B cell (primary cell): Measurements from ENCODE around the gene VSTM2L. TPM values are rescaled to one million over a fixed set of nuclear protein-coding genes. Genes with fewer than 3 reads are reported as not detected.

Source experiments
- ATAC-seq: fragments of 200-7000 bp; cut with Tn5 transposase; one replicate; pipeline ENCODE4 v1.10.0; 2021; ENCODE audit warnings: low read depth, mild to moderate bottlenecking, moderate number of reproducible peaks, moderate library complexity
- CTCF ChIA-PET: fragments of 350-600 bp; sonication (Branson Sonifier 250); formaldehyde crosslinking; loops from one replicate; lab custom pipeline; 2021; ENCODE audit warnings: antibody characterized with exemption, inconsistent platforms; lab: Charles Lee
- POLR2A ChIA-PET: fragments of 350-600 bp; sonication (Branson Sonifier 250); formaldehyde crosslinking; loops from one replicate; lab custom pipeline; 2021; ENCODE audit warnings: antibody characterized with exemption; lab: Charles Lee
- DNase-seq: peaks from one replicate; pipeline ENCODE4 v3.0.0; 2013
- H2AFZ ChIP-seq: 2 replicates; pipeline ENCODE4 v1.6.1; 2012; ENCODE audit warnings: mild to moderate bottlenecking, low read depth, low read length; ENCODE audit not compliant: insufficient read depth, poor library complexity, severe bottlenecking
- H3K27ac ChIP-seq, 2 donors: 1 replicate in 1 of 2; 2 replicates in 1 of 2; pipeline ENCODE4 v1.5.1; 2012 to 2013; ENCODE audit warnings: low read length in 2 of 2, mild to moderate bottlenecking in 2 of 2, moderate library complexity in 1 of 2
- H3K27me3 ChIP-seq, 4 experiments: fragments of 200-600 bp in 1 of 4; sonication (generic) in 1 of 4; replicated peaks in 1 of 4; 1 replicate in 2 of 4; 2 replicates in 2 of 4; pipeline versions ENCODE4 v1.6.1 to v1.7.0; 2013 to 2016; ENCODE audit warnings: low read length in 3 of 4, mild to moderate bottlenecking in 2 of 4, mixed read lengths in 1 of 4, moderate library complexity in 1 of 4; ENCODE audit not compliant: insufficient read depth in 4 of 4, control insufficient read depth in 3 of 4; ENCODE audit errors: control extremely low read depth in 1 of 4
- H3K36me3 ChIP-seq, 2 experiments: replicated peaks in 1 of 2; 1 replicate in 1 of 2; 2 replicates in 1 of 2; pipeline versions ENCODE4 v1.6.1 to v1.7.1; 2013; ENCODE audit warnings: low read length in 1 of 2; ENCODE audit not compliant: insufficient read depth in 2 of 2, control insufficient read depth in 1 of 2; ENCODE audit errors: control extremely low read depth in 1 of 2, extremely low read depth in 1 of 2
- H3K4me1 ChIP-seq, 2 donors: fragments of 200-600 bp in 1 of 2; sonication (generic) in 1 of 2; 1 replicate in 1 of 2; 2 replicates in 1 of 2; pipeline versions ENCODE4 v1.5.1 to v1.6.1; 2013 to 2017; ENCODE audit warnings: low read length in 2 of 2; ENCODE audit not compliant: control insufficient read depth in 2 of 2, insufficient read depth in 2 of 2
- H3K4me2 ChIP-seq: replicated peaks from 2 replicates; pipeline ENCODE3; 2012; ENCODE audit warnings: mild to moderate bottlenecking, low read depth, low read length; ENCODE audit not compliant: poor library complexity, severe bottlenecking
- H3K4me3 ChIP-seq, 5 experiments: fragments of 200-600 bp in 1 of 5; sonication (generic) in 1 of 5; 1 replicate in 3 of 5; 2 replicates in 2 of 5; pipeline versions ENCODE4 v1.5.1 to v1.7.0; 2011 to 2016; ENCODE audit warnings: low read length in 4 of 5, mild to moderate bottlenecking in 4 of 5, low read depth in 2 of 5, control low read depth in 1 of 5, moderate library complexity in 1 of 5; ENCODE audit not compliant: insufficient read depth in 1 of 5; ENCODE audit errors: control extremely low read depth in 1 of 5, extremely low read depth in 1 of 5
- H3K79me2 ChIP-seq: fragments of 200-600 bp; sonication (generic); one replicate; pipeline ENCODE4 v1.6.0; 2016; ENCODE audit warnings: low read length; ENCODE audit not compliant: control insufficient read depth, insufficient read depth
- H3K9ac ChIP-seq: fragments of 200-600 bp; sonication (generic); 2 replicates; pipeline ENCODE4 v1.6.1; 2017; ENCODE audit warnings: mild to moderate bottlenecking, low read length, moderate library complexity
- H3K9me3 ChIP-seq, 3 donors: one replicate each; pipeline versions ENCODE4 v1.6.1 to v1.7.1; 2013; ENCODE audit warnings: low read length in 2 of 3; ENCODE audit not compliant: control insufficient read depth in 2 of 3, insufficient read depth in 1 of 3; ENCODE audit errors: control extremely low read depth in 1 of 3
- H4K20me1 ChIP-seq: 2 replicates; pipeline ENCODE4 v1.6.0; 2012; ENCODE audit warnings: mild to moderate bottlenecking, low read length; ENCODE audit not compliant: insufficient read depth, control insufficient read depth, poor library complexity, severe bottlenecking
- H3K27ac Mint-ChIP-seq: one replicate; pipeline ENCODE4 v1.8.0; 2021; ENCODE audit warnings: mixed read lengths
- H3K27me3 Mint-ChIP-seq: one replicate; pipeline ENCODE4 v1.8.0; 2021; ENCODE audit warnings: mixed read lengths
- H3K4me1 Mint-ChIP-seq: one replicate; pipeline ENCODE4 v1.8.0; 2021; ENCODE audit warnings: mixed read lengths
- H3K4me3 Mint-ChIP-seq: one replicate; pipeline ENCODE4 v1.8.0; 2021; ENCODE audit warnings: mixed read lengths
- H3K9me3 Mint-ChIP-seq: one replicate; pipeline ENCODE4 v1.8.0; 2022; ENCODE audit warnings: mixed read lengths; ENCODE audit not compliant: insufficient read depth
- EZH2 ChIP-seq: IDR thresholded peaks from 2 replicates; pipeline ENCODE4 v1.6.1; 2012; ENCODE audit warnings: borderline replicate concordance, low read depth, mild to moderate bottlenecking, moderate library complexity, low read length; ENCODE audit not compliant: insufficient read depth, poor library complexity, severe bottlenecking
- WGBS: methylation state at CpG from one replicate; pipeline ENCODE4 v1.1.5; 2013; ENCODE audit warnings: missing lambda C conversion rate; ENCODE audit not compliant: insufficient coverage; 5-methylcytosine and 5-hydroxymethylcytosine counted together
- intact Hi-C: fragments of 100-400 bp; cut with micrococcal nuclease; formaldehyde crosslinking; loops from one replicate; pipeline ENCODE4 v1.10.0; 2022
- polyA plus RNA-seq: library from polyadenylated mRNA; depleted of rRNA; stranded (reverse); fragments of >200 nt; gene quantifications from 2 replicates; pipeline ENCODE4 v1.2.3, GENCODE V29; 2012
- total RNA-seq, 2 donors: library from RNA; stranded (reverse); fragments of 120-200 nt in 1 of 2; gene quantifications; 1 replicate in 1 of 2; 2 replicates in 1 of 2; pipeline versions ENCODE4 v1.2.3 to v1.2.4, GENCODE V29; 2013 to 2022
- TF ChIP-seq, protein P1 (sequence below): fragments of 200-600 bp; IDR thresholded peaks from one replicate; pipeline ENCODE4 v1.8.0; 2022; ENCODE audit warnings: antibody characterized with exemption, mild to moderate bottlenecking

The VSTM2L gene
- total and polyA plus RNA-seq, 2 donors (not counting 1 experiment from before 2014, with no cell fraction given): 0.25 TPM; not detected in 1

DNA sequence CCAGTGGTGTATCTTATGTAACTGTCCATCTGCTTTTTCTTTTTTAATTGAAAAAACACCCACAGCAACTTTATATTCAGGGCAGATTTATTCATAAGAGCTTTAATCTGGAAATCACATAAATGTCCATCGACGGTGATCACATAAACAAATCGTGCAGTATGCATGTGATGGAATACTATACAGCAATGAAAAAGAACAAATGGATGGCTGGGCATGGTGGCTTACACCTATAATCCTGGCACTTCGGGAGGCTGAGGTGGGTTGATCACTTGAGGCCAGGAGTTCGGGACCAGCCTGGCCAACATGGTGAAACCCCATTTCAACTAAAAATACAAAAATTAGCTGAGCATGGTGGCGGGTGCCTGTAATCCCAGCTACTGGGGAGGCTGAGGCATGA, 39.1 kb downstream of the VSTM2L start:
- POLR2A ChIA-PET: no interaction called here
- H3K4me1 Mint-ChIP-seq: no peaks in the 10 kb centered on the region
- Histone ChIP-seq H4K20me1 (no peaks in the 10 kb centered on the region), H3K4me2 (no peak overlapping the region), H3K27ac (no peak overlapping the region), H3K4me1 (no peaks in the 10 kb centered on the region), H2AFZ (no peak overlapping the region), H3K36me3 (no peaks in the 10 kb centered on the region), H3K4me3 (no peak overlapping the region), H3K9ac (no peak overlapping the region), H3K27me3 (no peaks in the 10 kb centered on the region), H3K79me2 (no peaks in the 10 kb centered on the region), H3K9me3 (peaks cover 0 to 9% (median 0%) of the 10 kb centered on the region in 3 donors)
- intact Hi-C loops: no loop called here
- CTCF ChIA-PET: no interaction called here
- H3K9me3 Mint-ChIP-seq: peaks cover 2% of the 10 kb centered on the region
- TF ChIP-seq EZH2: no peak
- TF ChIP-seq, protein P1, sequence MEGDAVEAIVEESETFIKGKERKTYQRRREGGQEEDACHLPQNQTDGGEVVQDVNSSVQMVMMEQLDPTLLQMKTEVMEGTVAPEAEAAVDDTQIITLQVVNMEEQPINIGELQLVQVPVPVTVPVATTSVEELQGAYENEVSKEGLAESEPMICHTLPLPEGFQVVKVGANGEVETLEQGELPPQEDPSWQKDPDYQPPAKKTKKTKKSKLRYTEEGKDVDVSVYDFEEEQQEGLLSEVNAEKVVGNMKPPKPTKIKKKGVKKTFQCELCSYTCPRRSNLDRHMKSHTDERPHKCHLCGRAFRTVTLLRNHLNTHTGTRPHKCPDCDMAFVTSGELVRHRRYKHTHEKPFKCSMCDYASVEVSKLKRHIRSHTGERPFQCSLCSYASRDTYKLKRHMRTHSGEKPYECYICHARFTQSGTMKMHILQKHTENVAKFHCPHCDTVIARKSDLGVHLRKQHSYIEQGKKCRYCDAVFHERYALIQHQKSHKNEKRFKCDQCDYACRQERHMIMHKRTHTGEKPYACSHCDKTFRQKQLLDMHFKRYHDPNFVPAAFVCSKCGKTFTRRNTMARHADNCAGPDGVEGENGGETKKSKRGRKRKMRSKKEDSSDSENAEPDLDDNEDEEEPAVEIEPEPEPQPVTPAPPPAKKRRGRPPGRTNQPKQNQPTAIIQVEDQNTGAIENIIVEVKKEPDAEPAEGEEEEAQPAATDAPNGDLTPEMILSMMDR: no peak
- H3K27me3 Mint-ChIP-seq: peaks cover 15% of the 10 kb centered on the region
- H3K27ac Mint-ChIP-seq: no peak overlapping the region
- WGBS: no CpG with 5 or more reads among the region's 6 CpGs
- no peak overlapping the region for H3K4me3 Mint-ChIP-seq
- DNase-seq: no peak
- no peak for ATAC-seq

DNA sequence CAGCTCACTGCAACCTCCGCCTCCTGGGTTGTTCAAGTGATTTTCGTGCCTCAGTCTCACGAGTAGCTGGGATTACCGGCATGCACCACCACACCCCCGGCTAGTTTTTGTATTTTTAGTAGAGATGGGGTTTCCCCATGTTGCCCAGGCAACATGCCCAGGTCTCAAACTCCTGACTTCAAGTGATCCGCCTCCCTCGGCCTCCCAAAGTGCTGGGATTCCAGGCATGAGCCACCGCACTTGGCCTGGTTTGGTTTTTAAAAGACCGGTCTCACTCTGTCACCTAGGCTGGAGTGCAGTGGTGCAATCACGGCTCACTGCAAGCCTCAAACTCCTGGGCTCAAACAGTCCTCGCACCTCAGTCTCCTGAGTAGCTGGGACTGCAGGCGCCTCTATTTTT, 40.1 kb downstream of the VSTM2L start:
- Histone ChIP-seq H3K4me3 (no peak overlapping the region), H3K9ac (no peak overlapping the region), H3K79me2 (no peaks in the 10 kb centered on the region), H3K9me3 (peaks cover 0 to 16% (median 2%) of the 10 kb centered on the region in 3 donors), H3K4me1 (no peaks in the 10 kb centered on the region), H2AFZ (no peak overlapping the region), H3K27ac (no peak overlapping the region), H3K36me3 (no peaks in the 10 kb centered on the region), H3K4me2 (no peak overlapping the region), H4K20me1 (no peaks in the 10 kb centered on the region), H3K27me3 (peaks cover 0 to 7% (median 0%) of the 10 kb centered on the region in 4 experiments)
- peaks cover 20% of the 10 kb centered on the region for H3K27me3 Mint-ChIP-seq
- 85% methylated on average over 10 of the region's 12 CpGs for WGBS
- CTCF ChIA-PET: no interaction called here
- DNase-seq (no peak), ATAC-seq (no peak)
- peaks cover 2% of the 10 kb centered on the region for H3K9me3 Mint-ChIP-seq
- POLR2A ChIA-PET: no interaction called here
- no peak overlapping the region for H3K4me3 Mint-ChIP-seq
- no peaks in the 10 kb centered on the region for H3K4me1 Mint-ChIP-seq
- TF ChIP-seq, protein P1: no peak
- TF ChIP-seq EZH2: no peak
- no peak overlapping the region for H3K27ac Mint-ChIP-seq
- intact Hi-C loops: no loop called here
